Activated CD4-positive, alpha-beta T cell treated with anti-CD3 and anti-CD28 coated beads for 1 hour (primary cell): ENCODE results near the gene KCNJ9.
"Not testable (repeated sequence)": the region's sequence is repeated elsewhere in the genome, so short reads cannot be mapped to it uniquely, and the experiment has no call there.

Experiments used
- DNase-seq: peaks from one replicate; pipeline ENCODE4 v3.0.0-alpha.2; 2020

Gene KCNJ9

GRCh38 chr1:160104486-160104885 is 23.1 kb downstream of the KCNJ9 start:
- DNase-seq: no peak

- DNase-seq: no peak
Measured at GRCh38 chr1:160105155-160105554, 23.8 kb downstream of the KCNJ9 start.

GRCh38 chr1:160107512-160107911 is 26.2 kb downstream of the KCNJ9 start:
- no peak for DNase-seq

- DNase-seq: no peak
Measured at GRCh38 chr1:160108888-160109662, 27.7 kb downstream of the KCNJ9 start.

- DNase-seq: no peak
Measured at GRCh38 chr1:160109686-160110085, 28.3 kb downstream of the KCNJ9 start.

- DNase-seq: not testable (repeated sequence)
Measured at GRCh38 chr1:160111462-160111861, 30.1 kb downstream of the KCNJ9 start.

- no peak for DNase-seq
Measured at GRCh38 chr1:160112357-160112756, 31.0 kb downstream of the KCNJ9 start.

GRCh38 chr1:160113407-160113806 is 32.1 kb downstream of the KCNJ9 start:
- no peak for DNase-seq

GRCh38 chr1:160114085-160114484 is 32.7 kb downstream of the KCNJ9 start:
- no peak for DNase-seq

- no peak for DNase-seq
Measured at GRCh38 chr1:160115545-160116282, 34.4 kb downstream of the KCNJ9 start, which contains the start of gene ATP1A2. TSS of gene ATP1A2 (plus strand) at chr1:160115759. CDS start at chr1:160115862, 103 bp downstream.

GRCh38 chr1:160116283-160117147 is 35.2 kb downstream of the KCNJ9 start:
- DNase-seq: no peak

GRCh38 chr1:160117300-160117699 is 36.0 kb downstream of the KCNJ9 start:
- DNase-seq: no peak

- DNase-seq: no peak
Measured at GRCh38 chr1:160117709-160118183, 36.4 kb downstream of the KCNJ9 start.

- DNase-seq: no peak
Measured at GRCh38 chr1:160118928-160119327, 37.6 kb downstream of the KCNJ9 start.

- no peak for DNase-seq
Measured at GRCh38 chr1:160120797-160121196, 39.5 kb downstream of the KCNJ9 start.

- no peak for DNase-seq
Measured at GRCh38 chr1:160121388-160121787, 40.0 kb downstream of the KCNJ9 start.

GRCh38 chr1:160122978-160123495 is 41.7 kb downstream of the KCNJ9 start:
- DNase-seq: no peak

- no peak for DNase-seq
Measured at GRCh38 chr1:160123726-160124125, 42.4 kb downstream of the KCNJ9 start.

GRCh38 chr1:160124705-160125478 is 43.6 kb downstream of the KCNJ9 start:
- no peak for DNase-seq

GRCh38 chr1:160125746-160126145 is 44.4 kb downstream of the KCNJ9 start:
- DNase-seq: no peak

- DNase-seq: not testable (repeated sequence)
Measured at GRCh38 chr1:160126342-160126741, 45.0 kb downstream of the KCNJ9 start.

- DNase-seq: no peak
Measured at GRCh38 chr1:160127381-160127780, 46.0 kb downstream of the KCNJ9 start.
